ENCODE data around the gene SLC40A1.

SLC40A1 gene, protein sequence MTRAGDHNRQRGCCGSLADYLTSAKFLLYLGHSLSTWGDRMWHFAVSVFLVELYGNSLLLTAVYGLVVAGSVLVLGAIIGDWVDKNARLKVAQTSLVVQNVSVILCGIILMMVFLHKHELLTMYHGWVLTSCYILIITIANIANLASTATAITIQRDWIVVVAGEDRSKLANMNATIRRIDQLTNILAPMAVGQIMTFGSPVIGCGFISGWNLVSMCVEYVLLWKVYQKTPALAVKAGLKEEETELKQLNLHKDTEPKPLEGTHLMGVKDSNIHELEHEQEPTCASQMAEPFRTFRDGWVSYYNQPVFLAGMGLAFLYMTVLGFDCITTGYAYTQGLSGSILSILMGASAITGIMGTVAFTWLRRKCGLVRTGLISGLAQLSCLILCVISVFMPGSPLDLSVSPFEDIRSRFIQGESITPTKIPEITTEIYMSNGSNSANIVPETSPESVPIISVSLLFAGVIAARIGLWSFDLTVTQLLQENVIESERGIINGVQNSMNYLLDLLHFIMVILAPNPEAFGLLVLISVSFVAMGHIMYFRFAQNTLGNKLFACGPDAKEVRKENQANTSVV

DNA sequence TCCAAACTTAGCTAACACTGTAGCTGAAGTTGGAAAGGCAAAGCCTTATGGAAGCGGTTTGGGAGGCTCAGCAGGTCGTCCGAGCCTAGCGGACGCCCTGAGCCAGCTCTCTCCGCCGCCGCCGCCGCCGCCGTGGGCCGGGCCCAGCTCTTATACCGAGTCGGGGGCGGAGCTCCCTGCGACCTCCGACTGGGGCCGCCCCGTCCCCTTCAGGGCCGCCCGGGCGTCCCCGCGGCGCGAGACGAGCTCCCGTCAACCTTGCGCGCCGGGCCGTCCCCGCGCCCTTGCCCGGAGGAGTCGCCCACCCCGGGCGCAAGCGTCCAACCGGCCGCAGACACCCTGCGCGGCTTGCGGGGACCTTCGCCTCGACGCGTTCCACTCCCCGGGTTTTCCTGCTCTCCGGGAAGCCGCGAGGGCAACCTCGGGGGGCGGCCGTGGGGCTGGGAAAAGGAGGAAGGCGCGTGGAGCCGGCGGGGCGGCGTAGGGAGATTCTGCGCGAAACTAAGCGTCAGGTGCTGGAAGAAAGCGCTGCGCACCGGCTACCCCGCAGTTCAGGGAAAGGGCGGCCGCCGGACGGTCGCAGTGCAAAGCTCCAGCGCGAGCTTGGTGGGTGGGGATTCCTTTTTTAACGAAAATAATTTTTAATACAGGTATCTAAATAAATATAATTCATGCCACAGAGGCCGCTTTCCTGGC is at the start of gene SLC40A1:
Gene SLC40A1 (minus strand): TSS at position 129 of the 696 bp plus-strand sequence. CDS start 326 bp downstream, outside the sequence.
- peak; percentile 41 to 44 for DNase-seq (ENCODE audit: low read depth in 1 of 2, low spot score in 1 of 2)

GRCh38 chr2:189629531-189630453 is 49.2 kb upstream of the SLC40A1 start:
- no peak for DNase-seq (ENCODE audit: low read depth in 1 of 2, low spot score in 1 of 2)

DNA sequence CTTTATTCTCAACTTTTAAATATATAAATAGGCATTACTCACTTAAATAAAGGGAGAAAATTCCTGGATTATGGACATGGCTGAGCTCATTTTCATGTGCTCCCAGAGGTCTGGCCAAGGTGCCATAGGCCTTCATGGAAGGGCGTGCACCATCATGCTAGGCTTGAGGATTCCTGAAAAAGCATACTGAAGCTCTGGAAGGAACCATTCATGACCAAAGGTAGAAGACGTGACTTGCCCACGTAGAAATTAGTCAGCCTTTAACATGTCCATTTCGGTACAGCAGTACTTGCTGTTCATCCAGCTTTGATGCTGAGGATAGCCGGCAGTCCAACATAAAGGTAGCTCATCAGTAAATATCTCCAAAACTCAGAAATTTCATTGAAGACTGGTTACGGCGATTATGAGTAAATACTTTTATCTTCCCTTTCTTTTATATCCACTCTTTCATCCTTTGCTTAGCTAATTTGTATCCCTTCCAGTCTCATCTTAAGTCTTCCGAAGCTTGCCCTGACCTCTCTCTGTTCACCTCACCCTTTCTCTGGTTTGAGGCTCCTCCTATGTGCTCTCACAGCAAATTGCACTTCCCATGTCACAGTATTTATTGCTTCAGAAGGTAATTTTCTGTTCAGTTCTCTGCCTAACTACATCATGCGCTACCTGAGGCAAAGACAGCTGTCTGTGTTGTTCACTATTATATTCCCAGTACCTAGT is 48.4 kb upstream of the SLC40A1 start:
- no peak for DNase-seq (ENCODE audit: low read depth in 1 of 2, low spot score in 1 of 2)

- DNase-seq (ENCODE audit: low read depth in 1 of 2, low spot score in 1 of 2), result no peak
Observed at GRCh38 chr2:189627789-189628188, 47.2 kb upstream of the SLC40A1 start.

GRCh38 chr2:189625636-189626035 is 45.0 kb upstream of the SLC40A1 start:
- no peak for DNase-seq (ENCODE audit: low read depth in 1 of 2, low spot score in 1 of 2)

GRCh38 chr2:189624648-189625355 is 44.2 kb upstream of the SLC40A1 start:
- DNase-seq (ENCODE audit: low read depth in 1 of 2, low spot score in 1 of 2), result no peak

DNA sequence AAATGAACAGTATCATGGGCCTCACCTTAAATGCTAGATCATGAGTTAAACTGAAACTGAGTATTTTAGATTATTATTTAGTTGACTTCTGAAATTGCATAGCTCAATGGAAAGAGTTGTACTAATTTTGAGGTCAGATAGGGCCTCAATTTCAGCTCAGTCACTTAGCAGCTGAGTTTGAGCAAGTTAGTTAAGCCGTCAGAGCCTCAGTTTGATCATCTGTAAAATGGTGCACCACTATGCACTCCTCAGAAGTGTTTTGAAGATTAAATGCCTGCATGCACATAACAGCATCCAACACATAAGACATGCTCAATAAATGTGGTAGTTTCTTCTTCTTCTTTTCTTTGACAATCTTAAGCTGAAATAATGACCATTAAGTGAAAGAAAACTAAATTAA is 42.5 kb upstream of the SLC40A1 start:
- no peak for DNase-seq (ENCODE audit: low read depth in 1 of 2, low spot score in 1 of 2)

DNA sequence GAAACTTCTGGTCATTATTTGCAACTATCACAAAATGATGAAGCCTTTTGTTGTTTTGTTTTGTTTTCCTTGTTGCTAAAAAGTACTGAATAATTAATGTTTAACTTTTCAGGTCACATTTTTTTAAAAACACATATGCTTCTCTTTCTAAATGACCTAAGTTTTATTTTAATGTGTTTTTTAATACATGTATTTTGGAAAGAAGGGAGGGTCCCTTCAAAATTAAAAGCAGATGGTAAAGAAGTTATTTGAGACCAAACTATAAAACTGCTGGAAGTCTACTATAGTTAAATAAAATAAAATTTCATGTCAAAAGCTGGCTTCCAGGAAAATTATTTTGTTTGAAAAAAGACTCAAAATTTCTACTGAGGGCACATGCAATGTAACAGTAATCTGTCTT is 41.2 kb upstream of the SLC40A1 start:
- no peak for DNase-seq (ENCODE audit: low read depth in 1 of 2, low spot score in 1 of 2)

- no peak for DNase-seq (ENCODE audit: low read depth in 1 of 2, low spot score in 1 of 2)
Observed at GRCh38 chr2:189618197-189618596, 37.6 kb upstream of the SLC40A1 start.

DNA sequence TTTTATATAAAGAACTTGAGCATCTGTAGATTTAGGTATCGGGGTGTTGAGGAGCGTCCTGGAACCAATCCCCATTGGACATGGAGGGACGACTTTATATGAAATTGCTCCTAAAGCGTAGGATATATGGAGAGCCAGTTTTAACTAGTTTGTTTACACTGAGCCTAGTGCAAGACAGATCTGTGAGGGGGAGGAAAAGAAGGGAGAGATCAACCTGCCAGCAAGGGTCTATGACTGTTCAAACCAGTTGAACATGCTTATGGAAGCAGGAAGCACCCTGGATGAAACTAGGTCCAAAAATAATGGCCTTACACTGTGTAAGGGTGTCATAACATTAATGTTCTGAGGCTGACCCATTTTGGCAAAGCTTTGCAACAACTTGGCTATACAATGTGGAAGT is 34.0 kb upstream of the SLC40A1 start:
- no peak for DNase-seq (ENCODE audit: low read depth in 1 of 2, low spot score in 1 of 2)

GRCh38 chr2:189613650-189614420 is 33.2 kb upstream of the SLC40A1 start:
- no peak for DNase-seq (ENCODE audit: low read depth in 1 of 2, low spot score in 1 of 2)

DNA sequence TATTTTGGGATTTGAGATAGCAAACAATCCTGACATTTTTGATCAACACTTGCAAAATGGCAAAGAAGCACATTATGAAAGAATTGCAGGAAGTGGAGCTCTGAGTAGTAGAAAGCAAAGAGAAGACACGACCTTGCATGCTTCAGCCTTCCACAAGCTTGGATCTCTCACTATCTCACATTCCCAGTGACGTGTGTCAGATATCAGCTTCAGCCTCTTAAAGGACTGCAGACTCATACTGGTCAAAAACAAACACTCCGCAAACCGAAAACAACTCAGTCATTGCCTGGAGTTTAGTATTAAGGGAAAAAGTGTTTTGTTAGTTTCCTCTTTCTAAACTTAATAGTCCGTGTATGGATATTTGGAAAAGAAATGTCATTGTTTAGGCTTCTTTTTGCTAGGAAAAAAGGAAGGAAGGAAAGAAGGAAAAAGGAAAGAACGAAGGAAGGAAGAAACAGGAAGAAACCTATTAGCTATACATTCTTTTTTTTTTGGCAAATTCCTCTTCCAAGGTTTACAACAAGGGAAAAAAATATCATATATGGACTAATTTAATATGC is 32.6 kb upstream of the SLC40A1 start:
- no peak for DNase-seq (ENCODE audit: low read depth in 1 of 2, low spot score in 1 of 2)

GRCh38 chr2:189610700-189611099 is 30.1 kb upstream of the SLC40A1 start:
- no peak for DNase-seq (ENCODE audit: low read depth in 1 of 2, low spot score in 1 of 2)

GRCh38 chr2:189609853-189610252 is 29.3 kb upstream of the SLC40A1 start:
- DNase-seq (ENCODE audit: low read depth in 1 of 2, low spot score in 1 of 2), result no peak

DNA sequence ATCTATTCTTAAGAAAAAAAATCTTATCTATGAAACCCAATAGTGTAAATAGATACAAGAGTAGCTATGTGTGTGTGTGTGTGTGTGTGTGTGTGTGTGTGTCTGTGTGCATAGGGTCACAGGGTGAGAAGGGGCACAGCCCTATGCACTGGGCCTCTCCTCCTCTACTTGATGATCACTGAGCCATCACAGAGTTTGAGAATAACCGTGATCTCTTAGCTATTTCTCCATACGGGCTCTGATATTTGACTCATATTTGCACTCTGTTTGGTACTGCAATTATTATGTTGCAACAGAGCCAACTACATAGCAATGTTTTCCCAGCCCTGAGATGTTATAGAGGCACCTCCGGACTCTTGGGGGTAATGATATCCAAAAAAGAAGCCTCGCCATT is 28.8 kb upstream of the SLC40A1 start:
- DNase-seq (ENCODE audit: low read depth in 1 of 2, low spot score in 1 of 2), result no peak

- no peak for DNase-seq (ENCODE audit: low read depth in 1 of 2, low spot score in 1 of 2)
Observed at GRCh38 chr2:189608795-189609422, 28.3 kb upstream of the SLC40A1 start.

- DNase-seq (ENCODE audit: low read depth in 1 of 2, low spot score in 1 of 2), result no peak
Observed at GRCh38 chr2:189608170-189608569, 27.6 kb upstream of the SLC40A1 start.

GRCh38 chr2:189602233-189602632 is 21.6 kb upstream of the SLC40A1 start:
- DNase-seq (ENCODE audit: low read depth in 1 of 2, low spot score in 1 of 2), result no peak

Measured in activated CD4-positive, alpha-beta T cell treated with anti-CD3 and anti-CD28 coated beads, Interleukin-2, amount 50 U/mL, for 24 hours (primary cell).